Activated CD4-positive, alpha-beta T cell treated with anti-CD3 and anti-CD28 coated beads, Interleukin-2, amount 10 ng/mL, durations not matched to agents 24 days and 14 days (primary cell): Measurements from ENCODE around the gene TLX2. TPM values are rescaled to one million over a fixed set of nuclear protein-coding genes. Genes with fewer than 3 reads are reported as not detected.

ENCODE experiments used
- DNase-seq: peaks from one replicate; pipeline ENCODE4 v3.0.0; 2022
- H3K27ac Mint-ChIP-seq: one replicate; pipeline ENCODE4 v1.8.0; 2022; ENCODE audit warnings: mild to moderate bottlenecking, mixed read lengths
- H3K27me3 Mint-ChIP-seq: one replicate; pipeline ENCODE4 v1.8.0; 2022; ENCODE audit warnings: mixed read lengths
- H3K36me3 Mint-ChIP-seq: one replicate; pipeline ENCODE4 v1.8.0; 2022; ENCODE audit warnings: low read depth, mild to moderate bottlenecking, mixed read lengths
- H3K4me1 Mint-ChIP-seq: one replicate; pipeline ENCODE4 v1.8.0; 2021; ENCODE audit warnings: mixed read lengths
- H3K4me3 Mint-ChIP-seq: one replicate; pipeline ENCODE4 v1.8.0; 2022; ENCODE audit warnings: mild to moderate bottlenecking, moderate library complexity, mixed read lengths
- H3K9me3 Mint-ChIP-seq: one replicate; pipeline ENCODE4 v1.8.0; 2021; ENCODE audit warnings: mixed read lengths
- intact Hi-C: fragments of 100-400 bp; cut with micrococcal nuclease; formaldehyde crosslinking; loops from one replicate; pipeline ENCODE4 v1.15.1; 2023
- total RNA-seq: library from RNA; stranded (reverse); gene quantifications from 2 replicates; pipeline ENCODE4 v1.2.3, GENCODE V29; 2022

TLX2 gene
- total RNA-seq, 1 donor from 2014 or later, result 0.70 TPM

GRCh38 chr2:74512744-74513604 is 1.3 kb upstream of the TLX2 start:
- no peak for DNase-seq
- Mint-ChIP-seq H3K36me3 (peaks cover 9% of the 10 kb centered on the region), H3K9me3 (peaks cover 7% of the 10 kb centered on the region), H3K27ac (no peak overlapping the region), H3K27me3 (peaks cover 65% of the 10 kb centered on the region), H3K4me1 (peaks cover 37% of the 10 kb centered on the region), H3K4me3 (peak overlapping the region; percentile 67)
- intact Hi-C loops, result no loop called here

GRCh38 chr2:74513605-74514367 is 464 bp upstream of the TLX2 start:
- Mint-ChIP-seq H3K27ac (no peak overlapping the region), H3K36me3 (peaks cover 9% of the 10 kb centered on the region), H3K4me1 (peaks cover 30% of the 10 kb centered on the region), H3K9me3 (peaks cover 7% of the 10 kb centered on the region), H3K4me3 (peak overlapping the region; percentile 67), H3K27me3 (peaks cover 73% of the 10 kb centered on the region)
- intact Hi-C loops, result loop anchor here (1.0 kb wide), 1 partner anchor 10 kb away; no protein-coding TSS in a partner anchor
- peak; percentile 79 for DNase-seq

- peaks cover 25% of the 10 kb centered on the region for H3K4me1 Mint-ChIP-seq
- peaks cover 9% of the 10 kb centered on the region for H3K36me3 Mint-ChIP-seq
- DNase-seq, result peak; percentile 68
- H3K9me3 Mint-ChIP-seq, result peaks cover 7% of the 10 kb centered on the region
- intact Hi-C loops, result loop anchor here (1.0 kb wide), 1 partner anchor 16 kb away; the partner anchor contains the start of gene LBX2
- peak overlapping the region; percentile 81 for H3K4me3 Mint-ChIP-seq
- H3K27me3 Mint-ChIP-seq, result peaks cover 80% of the 10 kb centered on the region
- peak overlapping the region; percentile 72 for H3K27ac Mint-ChIP-seq
Measured at GRCh38 chr2:74515271-74515980, 1.2 kb downstream of the TLX2 start.

DNA sequence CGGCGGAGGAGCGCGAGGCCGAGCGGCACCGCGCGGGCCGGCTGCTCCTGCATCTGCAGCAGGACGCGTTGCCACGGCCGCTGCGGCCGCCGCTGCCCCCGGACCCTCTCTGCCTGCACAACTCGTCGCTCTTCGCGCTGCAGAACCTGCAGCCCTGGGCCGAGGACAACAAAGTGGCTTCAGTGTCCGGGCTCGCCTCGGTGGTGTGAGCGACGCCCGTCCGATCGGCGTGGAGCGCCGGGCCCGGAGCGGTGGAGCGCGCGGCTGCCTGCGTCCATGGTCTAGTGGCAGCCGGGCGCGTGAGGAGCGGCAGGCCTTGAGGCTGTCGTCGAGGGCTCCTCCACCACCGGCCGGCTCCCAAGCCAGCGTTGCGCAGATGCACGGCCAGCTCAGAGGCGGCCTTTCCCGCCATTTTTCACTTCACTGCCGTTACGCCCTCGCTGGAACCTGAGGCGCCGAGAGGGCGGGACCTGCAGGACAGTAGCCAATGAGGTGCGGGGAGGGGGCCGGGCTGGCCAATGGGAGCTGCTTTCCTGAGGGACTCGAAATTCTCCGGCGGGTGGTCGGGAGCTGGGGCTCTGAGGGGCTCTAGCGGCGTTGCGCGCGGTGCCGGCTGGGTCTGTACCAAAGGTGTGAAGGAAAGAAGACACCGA is 1.9 kb downstream of the TLX2 start:
- Mint-ChIP-seq H3K9me3 (peaks cover 7% of the 10 kb centered on the region), H3K4me3 (peak overlapping the region; percentile 79), H3K27ac (no peak overlapping the region), H3K36me3 (peaks cover 9% of the 10 kb centered on the region), H3K27me3 (peaks cover 81% of the 10 kb centered on the region), H3K4me1 (peaks cover 21% of the 10 kb centered on the region)
- peak; percentile 93 for DNase-seq
- intact Hi-C loops, result loop anchor here (1.0 kb wide), 1 partner anchor 17 kb away; the partner anchor contains the start of gene LBX2

DNA sequence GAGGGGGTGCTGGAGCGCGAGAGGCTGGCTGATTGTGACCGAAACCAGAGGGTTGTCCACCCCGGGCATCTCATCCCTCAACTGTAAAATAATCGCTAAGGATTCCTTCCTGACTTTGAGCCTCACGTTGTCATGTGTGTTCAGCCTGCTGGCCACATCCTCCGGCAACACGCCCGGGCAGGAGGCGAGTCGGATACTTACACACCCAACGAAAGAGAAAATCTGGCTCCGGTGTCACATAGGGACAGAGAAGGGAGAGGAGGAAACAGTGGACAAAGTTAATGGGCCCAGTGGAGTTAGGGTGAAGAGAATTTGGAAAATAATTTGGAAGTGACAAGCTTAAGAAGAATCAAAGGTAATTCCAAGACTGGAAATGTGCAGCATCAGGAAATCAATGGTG is 2.4 kb downstream of the TLX2 start:
- no peak for DNase-seq
- intact Hi-C loops, result loop anchor here (1.0 kb wide), 1 partner anchor 13 kb away; the partner anchor contains the start of genes AUP1 and HTRA2
- H3K4me3 Mint-ChIP-seq, result peak overlapping the region; percentile 79
- peaks cover 9% of the 10 kb centered on the region for H3K36me3 Mint-ChIP-seq
- H3K9me3 Mint-ChIP-seq, result peaks cover 7% of the 10 kb centered on the region
- H3K27me3 Mint-ChIP-seq, result peaks cover 77% of the 10 kb centered on the region
- H3K27ac Mint-ChIP-seq, result no peak overlapping the region
- peaks cover 19% of the 10 kb centered on the region for H3K4me1 Mint-ChIP-seq

DNA sequence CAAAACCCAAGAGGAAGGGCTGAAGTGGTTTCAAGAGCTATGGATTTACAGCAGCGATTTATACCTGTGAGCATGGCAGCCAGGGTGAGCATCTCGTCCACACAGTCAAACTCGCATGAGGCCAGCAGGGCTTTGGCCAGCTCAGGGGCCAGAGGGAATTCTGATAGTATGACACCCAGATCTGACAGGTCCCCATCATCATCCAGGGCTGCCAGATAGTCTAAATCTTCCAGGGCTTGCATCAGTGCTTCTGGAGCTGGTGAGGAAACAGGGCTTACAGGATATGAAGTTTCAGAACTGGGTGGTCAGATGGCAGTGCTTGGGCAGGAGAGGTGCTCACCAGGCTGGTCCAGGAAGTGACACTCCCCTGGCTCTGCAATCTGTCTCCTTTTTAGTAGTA is 8.3 kb downstream of the TLX2 start:
- intact Hi-C loops, result no loop called here
- H3K9me3 Mint-ChIP-seq, result no peaks in the 10 kb centered on the region

DNA sequence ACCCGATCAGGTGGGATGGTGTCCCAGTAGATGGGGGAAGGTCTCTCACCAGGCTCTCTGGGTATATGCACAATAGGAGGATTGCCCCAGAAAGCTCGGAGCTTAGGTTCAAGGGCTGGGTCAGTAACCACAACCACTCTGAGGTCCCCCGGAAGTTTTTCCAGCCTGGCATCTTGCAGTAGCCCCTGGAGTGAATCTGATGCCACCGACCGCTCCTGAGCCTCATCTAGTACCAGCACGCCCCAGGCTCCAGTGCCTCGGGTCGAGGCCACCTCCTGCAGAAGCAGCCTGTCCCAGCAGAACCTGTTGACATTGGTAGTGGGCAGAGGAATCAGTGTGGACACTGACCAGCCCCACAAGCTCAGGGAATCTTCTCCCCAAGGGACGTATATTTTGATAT is 9.8 kb downstream of the TLX2 start:
- no peak for DNase-seq
- Mint-ChIP-seq H3K4me1 (peaks cover 22% of the 10 kb centered on the region), H3K27ac (no peak overlapping the region), H3K9me3 (no peaks in the 10 kb centered on the region), H3K4me3 (no peak overlapping the region), H3K36me3 (peaks cover 37% of the 10 kb centered on the region), H3K27me3 (peaks cover 21% of the 10 kb centered on the region)
- intact Hi-C loops, result no loop called here

More for the DNA sequence above, 8.3 kb downstream of the TLX2 start:
- no peak overlapping the region for H3K27ac Mint-ChIP-seq
- peaks cover 24% of the 10 kb centered on the region for H3K36me3 Mint-ChIP-seq
- no peak for DNase-seq
- H3K4me3 Mint-ChIP-seq, result no peak overlapping the region
- peaks cover 18% of the 10 kb centered on the region for H3K4me1 Mint-ChIP-seq
- peaks cover 36% of the 10 kb centered on the region for H3K27me3 Mint-ChIP-seq

DNA sequence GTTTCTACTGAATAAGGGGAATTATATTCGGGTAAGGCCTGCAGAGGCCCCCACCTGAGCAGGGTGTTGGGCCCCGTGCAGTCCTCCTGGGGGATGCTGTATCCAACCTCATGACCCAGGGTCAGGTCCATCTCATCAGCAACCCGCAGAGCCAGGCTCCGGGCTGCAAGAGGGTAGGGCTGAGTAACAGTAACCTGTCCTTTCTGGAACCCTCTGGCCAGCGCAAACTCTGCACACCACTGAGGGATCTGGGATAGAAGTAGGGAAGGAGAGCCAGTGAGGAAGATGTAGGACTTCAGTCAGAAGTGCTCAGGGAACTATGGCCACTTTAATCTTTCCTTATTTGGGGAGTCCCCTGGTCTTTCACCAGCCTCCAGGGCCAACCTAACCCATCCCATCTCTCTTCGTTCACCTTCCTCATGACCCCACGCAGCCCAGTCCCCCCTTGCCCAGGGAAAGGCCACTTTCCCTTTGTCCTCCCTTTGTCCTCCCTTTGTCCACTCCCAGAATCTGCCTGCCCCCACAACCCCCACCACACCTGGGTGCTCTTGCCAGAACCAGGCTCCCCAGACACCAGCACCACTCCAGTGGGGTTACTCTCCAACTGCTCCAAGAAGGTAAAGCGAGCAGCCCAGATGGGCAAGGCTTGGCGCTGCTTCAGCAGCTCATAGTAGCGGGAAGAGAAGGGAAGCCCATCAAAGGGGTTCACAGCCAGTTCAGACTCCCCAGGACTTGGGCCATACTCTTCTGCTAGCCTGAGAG is 10.9 kb downstream of the TLX2 start:
- Mint-ChIP-seq H3K9me3 (no peaks in the 10 kb centered on the region), H3K4me1 (peaks cover 22% of the 10 kb centered on the region), H3K36me3 (peaks cover 39% of the 10 kb centered on the region), H3K4me3 (no peak overlapping the region), H3K27me3 (peaks cover 12% of the 10 kb centered on the region), H3K27ac (no peak overlapping the region)
- intact Hi-C loops, result no loop called here
- no peak for DNase-seq

- H3K27ac Mint-ChIP-seq, result no peak within 1 kb of the TSS
- peaks cover 26% of the 10 kb centered on the region for H3K4me1 Mint-ChIP-seq
- intact Hi-C loops, result no loop called here
- DNase-seq, result peak; percentile 76
- peaks cover 41% of the 10 kb centered on the region for H3K36me3 Mint-ChIP-seq
- H3K9me3 Mint-ChIP-seq, result no peaks in the 10 kb centered on the region
- H3K27me3 Mint-ChIP-seq, result peaks cover 5% of the 10 kb centered on the region
- peak within 1 kb of the TSS; percentile 43 for H3K4me3 Mint-ChIP-seq
Measured at GRCh38 chr2:74525717-74526648, 11.7 kb downstream of the TLX2 start, which contains the start of gene DQX1. Gene DQX1 (minus strand): TSS chr2:74526231. CDS start chr2:74525729, 502 bp downstream.

DNA sequence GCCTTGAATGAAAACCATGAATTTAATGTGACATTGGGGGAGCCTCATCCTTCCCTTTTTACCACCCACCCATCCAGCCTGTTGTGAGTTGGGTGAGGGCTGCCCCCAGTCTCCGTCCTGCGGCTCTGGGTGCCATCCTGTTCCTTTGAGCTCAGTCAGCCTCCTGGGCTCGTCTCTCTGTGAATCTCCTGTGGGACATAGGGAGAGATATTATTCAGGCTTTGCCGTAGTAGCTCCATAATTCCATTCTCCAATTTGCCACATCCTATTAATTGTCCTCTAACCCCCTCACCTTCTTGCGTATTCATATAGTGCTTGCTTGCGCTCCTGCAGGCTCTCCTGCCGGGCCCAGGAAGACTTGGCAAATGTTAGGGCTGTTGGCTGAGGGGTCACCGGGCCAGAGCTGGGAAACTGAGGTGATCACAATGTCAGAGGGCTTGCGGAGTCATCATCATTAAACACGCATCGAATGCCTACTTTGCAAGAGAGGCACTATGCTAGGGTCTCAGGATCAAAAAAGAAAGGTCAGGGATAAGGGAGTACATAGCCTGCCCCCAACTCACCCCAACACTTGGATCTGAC is 12.5 kb downstream of the TLX2 start:
- H3K36me3 Mint-ChIP-seq, result peaks cover 46% of the 10 kb centered on the region
- peaks cover under 1% of the 10 kb centered on the region for H3K27me3 Mint-ChIP-seq
- DNase-seq, result no peak
- intact Hi-C loops, result no loop called here
- H3K9me3 Mint-ChIP-seq, result no peaks in the 10 kb centered on the region
- H3K27ac Mint-ChIP-seq, result no peak overlapping the region
- peaks cover 33% of the 10 kb centered on the region for H3K4me1 Mint-ChIP-seq
- peak overlapping the region; percentile 43 for H3K4me3 Mint-ChIP-seq

GRCh38 chr2:74527741-74528140 is 13.5 kb downstream of the TLX2 start:
- DNase-seq, result no peak
- H3K36me3 Mint-ChIP-seq, result peaks cover 55% of the 10 kb centered on the region
- H3K27ac Mint-ChIP-seq, result no peak overlapping the region
- intact Hi-C loops, result no loop called here
- no peaks in the 10 kb centered on the region for H3K27me3 Mint-ChIP-seq
- H3K4me1 Mint-ChIP-seq, result peaks cover 38% of the 10 kb centered on the region
- H3K9me3 Mint-ChIP-seq, result no peaks in the 10 kb centered on the region
- H3K4me3 Mint-ChIP-seq, result peak overlapping the region; percentile 96
